HEK293 (cell line): ENCODE data around the gene ZDHHC14.
A peak's percentile ranks its signal among the peaks of the same experiment; 100 is the strongest.

Source experiments
- CTCF ChIA-PET: fragments of 350-600 bp; formaldehyde crosslinking; extraction: SDS; loops from one replicate; lab custom pipeline; 2021; ENCODE audit warnings: antibody characterized with exemption; lab: Yijun Ruan, JAX
- POLR2A ChIA-PET: fragments of 300-600 bp; formaldehyde crosslinking; extraction: SDS; loops from one replicate; lab custom pipeline; 2020; ENCODE audit warnings: antibody characterized with exemption, inconsistent platforms; lab: Yijun Ruan, JAX
- H3K27ac ChIP-seq: fragments of 200-500 bp; sonication (Bioruptor generic); 2 replicates; pipeline ENCODE4 v1.5.1; 2014; ENCODE audit warnings: low read depth, low read length, control low read depth, inconsistent platforms; ENCODE audit errors: extremely low read depth
- H3K36me3 ChIP-seq, 2 experiments: fragments of 200-500 bp in 1 of 2; sonication (Bioruptor generic) in 1 of 2; 1 replicate in 1 of 2; 2 replicates in 1 of 2; pipeline ENCODE4 v1.5.1; 2014 to 2017; ENCODE audit warnings: inconsistent platforms in 2 of 2, low read length in 2 of 2; ENCODE audit not compliant: control insufficient read depth in 2 of 2, insufficient read depth in 1 of 2
- H3K4me1 ChIP-seq: fragments of 200-500 bp; sonication (Bioruptor generic); 2 replicates; pipeline ENCODE4 v1.5.1; 2014; ENCODE audit warnings: mild to moderate bottlenecking, low read length, inconsistent platforms; ENCODE audit not compliant: control insufficient read depth, insufficient read depth
- H3K4me3 ChIP-seq: 2 replicates; pipeline ENCODE4 v1.5.1; 2011; ENCODE audit warnings: low read depth, mild to moderate bottlenecking, control low read depth, low read length, moderate library complexity
- H3K9me3 ChIP-seq: fragments of 200-500 bp; sonication (Bioruptor generic); 2 replicates; pipeline ENCODE4 v1.5.1; 2014; ENCODE audit warnings: low read depth, low read length, inconsistent platforms; ENCODE audit not compliant: control insufficient read depth, insufficient read depth
- BCL11B ChIP-seq: fragments of 450-650 bp; formaldehyde crosslinking; IDR thresholded peaks from 2 replicates; pipeline ENCODE4 v1.5.1; 2016; ENCODE audit warnings: low read depth, missing biosample characterization, missing genetic modification characterization
- EGR2 ChIP-seq: fragments of 450-650 bp; formaldehyde crosslinking; IDR thresholded peaks from 2 replicates; pipeline ENCODE4 v1.5.1; 2016; ENCODE audit warnings: low read depth, missing biosample characterization, missing genetic modification characterization
- HOXA7 ChIP-seq: sonication (generic); formaldehyde crosslinking; IDR thresholded peaks from 2 replicates; pipeline ENCODE4 v1.8.1; 2022; ENCODE audit warnings: missing genetic modification reagents, borderline replicate concordance
- HOXC10 ChIP-seq: sonication (generic); formaldehyde crosslinking; IDR thresholded peaks from 2 replicates; pipeline ENCODE4 v1.8.1; 2023; ENCODE audit warnings: mild to moderate bottlenecking, missing genetic modification reagents
- IKZF3 ChIP-seq: fragments of 450-650 bp; IDR thresholded peaks from 2 replicates; pipeline ENCODE4 v1.5.0; 2018; ENCODE audit warnings: missing biosample characterization, mild to moderate bottlenecking, missing genetic modification characterization, moderate library complexity
- KLF10 ChIP-seq: fragments of 450-650 bp; IDR thresholded peaks from 2 replicates; pipeline ENCODE4 v1.5.1; 2018; ENCODE audit warnings: missing biosample characterization, mild to moderate bottlenecking, missing genetic modification characterization
- PBX3 ChIP-seq: sonication (generic); formaldehyde crosslinking; IDR thresholded peaks from 2 replicates; pipeline ENCODE4 v1.8.1; 2022; ENCODE audit warnings: mild to moderate bottlenecking, moderate library complexity, missing genetic modification reagents
- SCRT2 ChIP-seq: fragments of 450-650 bp; formaldehyde crosslinking; IDR thresholded peaks from 2 replicates; pipeline ENCODE4 v1.5.1; 2016; ENCODE audit warnings: missing biosample characterization, missing genetic modification characterization
- ZIC2 ChIP-seq: fragments of 450-650 bp; formaldehyde crosslinking; IDR thresholded peaks from 2 replicates; pipeline ENCODE4 v1.5.1; 2016; ENCODE audit warnings: missing biosample characterization, missing genetic modification characterization
- ZNF121 ChIP-seq: fragments of 450-650 bp; formaldehyde crosslinking; IDR thresholded peaks from 2 replicates; pipeline ENCODE4 v1.5.1; 2016; ENCODE audit warnings: missing biosample characterization, missing genetic modification characterization
- ZNF24 ChIP-seq: fragments of 450-650 bp; formaldehyde crosslinking; IDR thresholded peaks from 2 replicates; pipeline ENCODE4 v1.5.1; 2016; ENCODE audit warnings: missing biosample characterization, missing genetic modification characterization
- ZNF394 ChIP-seq: fragments of 450-650 bp; formaldehyde crosslinking; IDR thresholded peaks from 2 replicates; pipeline ENCODE4 v1.5.1; 2016; ENCODE audit warnings: missing biosample characterization, missing genetic modification characterization, mild to moderate bottlenecking, moderate library complexity, borderline replicate concordance
- ZNF529 ChIP-seq: fragments of 450-650 bp; formaldehyde crosslinking; IDR thresholded peaks from 2 replicates; pipeline ENCODE4 v1.5.1; 2017; ENCODE audit warnings: missing genetic modification characterization, missing biosample characterization; ENCODE audit not compliant: insufficient replicate concordance
- ZNF548 ChIP-seq: fragments of 450-650 bp; formaldehyde crosslinking; IDR thresholded peaks from 2 replicates; pipeline ENCODE4 v1.5.1; 2016; ENCODE audit warnings: missing biosample characterization, missing genetic modification characterization
- ZNF701 ChIP-seq: fragments of 450-650 bp; formaldehyde crosslinking; IDR thresholded peaks from 2 replicates; pipeline ENCODE4 v1.5.1; 2016; ENCODE audit warnings: missing biosample characterization, missing genetic modification characterization
- ZNF791 ChIP-seq: fragments of 450-650 bp; formaldehyde crosslinking; IDR thresholded peaks from 2 replicates; pipeline ENCODE4 v1.5.1; 2016; ENCODE audit warnings: missing biosample characterization, missing genetic modification characterization
- TF ChIP-seq, protein P1 (sequence below): fragments of 450-650 bp; formaldehyde crosslinking; IDR thresholded peaks from 2 replicates; pipeline ENCODE4 v1.5.1; 2016; ENCODE audit warnings: missing biosample characterization, missing genetic modification characterization
- TF ChIP-seq, protein P2 (sequence below): fragments of 450-650 bp; formaldehyde crosslinking; IDR thresholded peaks from 2 replicates; pipeline ENCODE4; 2016; ENCODE audit warnings: missing biosample characterization, missing genetic modification characterization
- TF ChIP-seq, protein P3 (sequence below): fragments of 450-650 bp; formaldehyde crosslinking; IDR thresholded peaks from 2 replicates; pipeline ENCODE4 v1.5.1; 2016; ENCODE audit warnings: missing biosample characterization, missing genetic modification characterization

ZDHHC14 gene

GRCh38 chr6:157585274-157586087 lies 204.5 kb downstream of the ZDHHC14 start:
- Histone ChIP-seq H3K36me3 (no peaks in the 10 kb centered on the region), H3K9me3 (no peaks in the 10 kb centered on the region), H3K4me3 (no peak overlapping the region), H3K4me1 (no peaks in the 10 kb centered on the region), H3K27ac (no peak overlapping the region)
- TF ChIP-seq ZNF701 (tag by site-specific recombination) (no peak), ZNF529 (tag by site-specific recombination) (no peak), IKZF3 (tag by site-specific recombination) (no peak), SCRT2 (0 out of 2 replicates have a peak, but pooled peaks have one; percentile 15), BCL11B (no peak), PBX3 (CRISPR knock-in tag) (no peak), ZNF24 (tag by site-specific recombination) (no peak)
- TF ChIP-seq, protein P1, sequence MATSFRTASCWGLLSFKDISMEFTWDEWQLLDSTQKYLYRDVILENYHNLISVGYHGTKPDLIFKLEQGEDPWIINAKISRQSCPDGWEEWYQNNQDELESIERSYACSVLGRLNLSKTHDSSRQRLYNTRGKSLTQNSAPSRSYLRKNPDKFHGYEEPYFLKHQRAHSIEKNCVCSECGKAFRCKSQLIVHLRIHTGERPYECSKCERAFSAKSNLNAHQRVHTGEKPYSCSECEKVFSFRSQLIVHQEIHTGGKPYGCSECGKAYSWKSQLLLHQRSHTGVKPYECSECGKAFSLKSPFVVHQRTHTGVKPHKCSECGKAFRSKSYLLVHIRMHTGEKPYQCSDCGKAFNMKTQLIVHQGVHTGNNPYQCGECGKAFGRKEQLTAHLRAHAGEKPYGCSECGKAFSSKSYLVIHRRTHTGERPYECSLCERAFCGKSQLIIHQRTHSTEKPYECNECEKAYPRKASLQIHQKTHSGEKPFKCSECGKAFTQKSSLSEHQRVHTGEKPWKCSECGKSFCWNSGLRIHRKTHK (tag by site-specific recombination) = no peak
- CTCF ChIA-PET = interaction anchor here (0.6 kb wide), 1 partner anchor 55 kb away, joined by 3 read pairs; no protein-coding TSS in a partner anchor
- POLR2A ChIA-PET = no interaction called here

DNA sequence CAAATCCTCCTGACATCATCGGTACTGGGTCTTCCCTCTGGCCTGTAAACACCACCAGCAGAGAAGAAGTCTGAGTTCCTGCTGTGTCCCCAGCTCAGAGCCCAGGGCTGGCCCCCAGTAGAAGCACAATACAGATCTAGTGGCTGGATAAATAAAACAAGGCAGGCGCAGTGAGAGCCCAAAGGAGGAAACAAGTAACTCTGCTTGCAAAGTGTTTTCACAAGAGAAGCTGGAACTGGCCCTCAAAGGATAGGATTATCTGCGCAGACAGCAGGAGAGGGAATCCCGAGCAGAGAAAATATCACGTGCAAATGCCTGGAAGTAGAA lies 205.1 kb downstream of the ZDHHC14 start:
- ChIA-PET CTCF (interaction anchor here (0.6 kb wide), 1 partner anchor 55 kb away, joined by 3 read pairs; no protein-coding TSS in a partner anchor), POLR2A (no interaction called here)
- H3K36me3 ChIP-seq = no peaks in the 10 kb centered on the region
- no peak for TF ChIP-seq KLF10 (tag by site-specific recombination)
- TF ChIP-seq ZIC2 = peak; percentile 66; the same call in 1 of the 2 replicates
- H3K4me3 ChIP-seq = no peak overlapping the region
- H3K9me3 ChIP-seq = no peaks in the 10 kb centered on the region
- H3K4me1 ChIP-seq = no peaks in the 10 kb centered on the region
- H3K27ac ChIP-seq = no peak overlapping the region

- Histone ChIP-seq H3K36me3 (no peaks in the 10 kb centered on the region), H3K27ac (no peak overlapping the region), H3K4me1 (no peaks in the 10 kb centered on the region), H3K9me3 (no peaks in the 10 kb centered on the region), H3K4me3 (no peak overlapping the region)
- ChIA-PET CTCF (interaction anchor here (0.7 kb wide), 1 partner anchor 305 kb away, joined by 3 read pairs; no protein-coding TSS in a partner anchor), POLR2A (no interaction called here)
- TF ChIP-seq HOXC10 (CRISPR knock-in tag) (no peak), EGR2 (tag by site-specific recombination) (no peak)
Observed at GRCh38 chr6:157586476-157587126, 205.6 kb downstream of the ZDHHC14 start.

GRCh38 chr6:157587127-157587926 lies 206.3 kb downstream of the ZDHHC14 start:
- Histone ChIP-seq H3K9me3 (no peaks in the 10 kb centered on the region), H3K27ac (no peak overlapping the region), H3K4me3 (no peak overlapping the region), H3K36me3 (no peaks in the 10 kb centered on the region), H3K4me1 (no peaks in the 10 kb centered on the region)
- TF ChIP-seq, protein P2, sequence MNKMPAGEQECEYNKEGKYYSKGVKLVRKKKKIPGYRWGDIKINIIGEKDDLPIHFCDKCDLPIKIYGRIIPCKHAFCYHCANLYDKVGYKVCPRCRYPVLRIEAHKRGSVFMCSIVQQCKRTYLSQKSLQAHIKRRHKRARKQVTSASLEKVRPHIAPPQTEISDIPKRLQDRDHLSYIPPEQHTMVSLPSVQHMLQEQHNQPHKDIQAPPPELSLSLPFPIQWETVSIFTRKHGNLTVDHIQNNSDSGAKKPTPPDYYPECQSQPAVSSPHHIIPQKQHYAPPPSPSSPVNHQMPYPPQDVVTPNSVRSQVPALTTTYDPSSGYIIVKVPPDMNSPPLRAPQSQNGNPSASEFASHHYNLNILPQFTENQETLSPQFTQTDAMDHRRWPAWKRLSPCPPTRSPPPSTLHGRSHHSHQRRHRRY (tag by site-specific recombination) = no peak
- TF ChIP-seq ZNF394 (tag by site-specific recombination) (no peak), HOXA7 (CRISPR knock-in tag) (no peak), ZNF791 (no peak), ZNF121 (no peak), ZNF548 (no peak)
- TF ChIP-seq, protein P3, sequence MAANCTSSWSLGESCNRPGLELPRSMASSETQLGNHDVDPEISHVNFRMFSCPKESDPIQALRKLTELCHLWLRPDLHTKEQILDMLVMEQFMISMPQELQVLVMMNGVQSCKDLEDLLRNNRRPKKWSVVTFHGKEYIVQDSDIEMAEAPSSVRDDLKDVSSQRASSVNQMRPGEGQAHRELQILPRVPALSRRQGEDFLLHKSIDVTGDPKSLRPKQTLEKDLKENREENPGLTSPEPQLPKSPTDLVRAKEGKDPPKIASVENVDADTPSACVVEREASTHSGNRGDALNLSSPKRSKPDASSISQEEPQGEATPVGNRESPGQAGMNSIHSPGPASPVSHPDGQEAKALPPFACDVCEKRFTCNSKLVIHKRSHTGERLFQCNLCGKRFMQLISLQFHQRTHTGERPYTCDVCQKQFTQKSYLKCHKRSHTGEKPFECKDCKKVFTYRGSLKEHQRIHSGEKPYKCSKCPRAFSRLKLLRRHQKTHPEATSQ (tag by site-specific recombination) = no peak
- ChIA-PET CTCF (interaction anchor here (0.7 kb wide), 2 partner anchors 287 to 304 kb away, joined by 3 read pairs; no protein-coding TSS in a partner anchor), POLR2A (no interaction called here)
